Loucy (cell line): ENCODE results near the gene ZIC4.

ENCODE experiments used
- H2AFZ ChIP-seq: fragments of 200-600 bp; sonication (generic); 2 replicates; pipeline ENCODE4 v1.6.0; 2016; ENCODE audit warnings: antibody characterized with exemption, mild to moderate bottlenecking, low read length, moderate library complexity
- H3F3A ChIP-seq: fragments of 200-600 bp; 2 replicates; pipeline ENCODE4 v1.6.0; 2016; ENCODE audit warnings: antibody characterized with exemption, low read depth, mild to moderate bottlenecking
- H3K27me3 ChIP-seq: fragments of 200-600 bp; sonication (generic); 2 replicates; pipeline ENCODE4 v1.6.1; 2014; ENCODE audit warnings: low read length, mild to moderate bottlenecking; ENCODE audit not compliant: insufficient read depth, poor library complexity, severe bottlenecking
- H3K36me3 ChIP-seq: fragments of 200-600 bp; sonication (generic); 2 replicates; pipeline ENCODE4 v1.6.1; 2016; ENCODE audit warnings: low read length; ENCODE audit not compliant: insufficient read depth
- H3K4me1 ChIP-seq: fragments of 200-600 bp; sonication (generic); 2 replicates; pipeline ENCODE4 v1.5.1; 2014; ENCODE audit warnings: low read length, mild to moderate bottlenecking; ENCODE audit not compliant: insufficient read depth, poor library complexity, severe bottlenecking
- H3K4me2 ChIP-seq: fragments of 200-600 bp; sonication (generic); 2 replicates; pipeline ENCODE4 v1.6.0; 2014; ENCODE audit warnings: antibody characterized with exemption, low read length, low read depth, mild to moderate bottlenecking; ENCODE audit not compliant: poor library complexity, severe bottlenecking
- H3K4me3 ChIP-seq: fragments of 200-600 bp; sonication (generic); 2 replicates; pipeline ENCODE4 v1.5.1; 2014; ENCODE audit warnings: low read length, mild to moderate bottlenecking, mixed read lengths; ENCODE audit not compliant: poor library complexity, severe bottlenecking
- H3K79me2 ChIP-seq: fragments of 200-600 bp; sonication (generic); 2 replicates; pipeline ENCODE4 v1.6.1; 2014; ENCODE audit warnings: low read length; ENCODE audit not compliant: insufficient read depth
- H3K9ac ChIP-seq: fragments of 200-600 bp; sonication (generic); 2 replicates; pipeline ENCODE4 v1.6.0; 2014; ENCODE audit warnings: mild to moderate bottlenecking, low read depth, low read length, moderate library complexity; ENCODE audit not compliant: poor library complexity, severe bottlenecking
- H3K9me2 ChIP-seq: fragments of 200-600 bp; sonication (generic); replicated peaks from 2 replicates; pipeline ENCODE4 v1.6.1; 2016; ENCODE audit warnings: low read depth, low read length, mixed read lengths
- H3K9me3 ChIP-seq: fragments of 200-600 bp; sonication (generic); 2 replicates; pipeline ENCODE4 v1.6.1; 2014; ENCODE audit warnings: mild to moderate bottlenecking, antibody characterized with exemption, low read length, low read depth; ENCODE audit not compliant: insufficient read depth
- H4K20me1 ChIP-seq: fragments of 200-600 bp; sonication (generic); 2 replicates; pipeline ENCODE4 v1.6.0; 2014; ENCODE audit warnings: antibody characterized with exemption, low read length, mild to moderate bottlenecking; ENCODE audit not compliant: insufficient read depth, poor library complexity, severe bottlenecking
- CTCF ChIP-seq: fragments of 200-600 bp; sonication (generic); conservative IDR thresholded peaks from 2 replicates; pipeline ENCODE4 v1.5.1; 2014; ENCODE audit warnings: mild to moderate bottlenecking, antibody characterized with exemption, low read length
- EZH2phosphoT487 ChIP-seq: fragments of 200-600 bp; IDR thresholded peaks from 2 replicates; pipeline ENCODE4 v1.6.1; 2018; ENCODE audit warnings: antibody characterized with exemption, mild to moderate bottlenecking, moderate library complexity, borderline replicate concordance

ZIC4 gene

GRCh38 chr3:147427746-147428145 is 21.4 kb upstream of the ZIC4 start:
- Histone ChIP-seq H3F3A (no peaks in the 10 kb centered on the region), H3K4me3 (no peak overlapping the region), H3K9ac (no peak overlapping the region), H3K79me2 (no peaks in the 10 kb centered on the region), H3K4me2 (no peak overlapping the region), H3K9me3 (no peaks in the 10 kb centered on the region), H3K27me3 (no peaks in the 10 kb centered on the region), H2AFZ (no peak overlapping the region), H3K36me3 (no peaks in the 10 kb centered on the region), H3K9me2 (no peaks in the 10 kb centered on the region), H4K20me1 (no peaks in the 10 kb centered on the region), H3K4me1 (no peaks in the 10 kb centered on the region)
- TF ChIP-seq EZH2phosphoT487: no peak
- TF ChIP-seq CTCF: no peak

- Histone ChIP-seq H3K4me3 (no peak overlapping the region), H2AFZ (no peak overlapping the region), H3K9me3 (no peaks in the 10 kb centered on the region), H3K36me3 (no peaks in the 10 kb centered on the region), H3K9me2 (no peaks in the 10 kb centered on the region), H3F3A (no peaks in the 10 kb centered on the region), H3K4me2 (no peak overlapping the region), H3K4me1 (no peaks in the 10 kb centered on the region), H3K79me2 (no peaks in the 10 kb centered on the region), H3K27me3 (no peaks in the 10 kb centered on the region), H4K20me1 (no peaks in the 10 kb centered on the region), H3K9ac (no peak overlapping the region)
- TF ChIP-seq EZH2phosphoT487: no peak
- TF ChIP-seq CTCF: no peak
Observed at GRCh38 chr3:147426931-147427330, 20.6 kb upstream of the ZIC4 start.

DNA sequence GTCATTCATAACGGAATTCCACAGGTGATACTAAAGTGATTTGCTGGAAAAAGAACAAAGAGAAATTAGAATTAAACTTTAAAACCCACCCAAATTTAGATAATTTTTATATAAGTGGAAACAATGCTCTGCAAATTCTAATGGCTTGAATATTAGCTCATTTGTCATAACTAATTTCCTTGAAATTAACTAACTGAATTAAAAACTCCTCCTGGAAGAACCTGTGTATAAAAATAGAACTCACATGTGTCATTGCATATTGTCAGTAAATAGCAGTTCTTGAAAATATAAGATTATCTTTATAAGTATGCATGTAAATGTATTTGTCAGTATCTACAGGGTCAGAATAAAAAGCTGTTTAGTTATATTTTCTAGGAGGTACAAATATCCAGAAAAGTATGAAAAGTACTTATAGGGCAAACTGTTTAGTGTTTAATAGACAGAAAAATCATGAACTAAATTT is 19.1 kb upstream of the ZIC4 start:
- Histone ChIP-seq H3K4me2 (no peak overlapping the region), H3K36me3 (no peaks in the 10 kb centered on the region), H3K4me1 (no peaks in the 10 kb centered on the region), H2AFZ (no peak overlapping the region), H3K9me3 (no peaks in the 10 kb centered on the region), H3K79me2 (no peaks in the 10 kb centered on the region), H3K27me3 (no peaks in the 10 kb centered on the region), H3K4me3 (no peak overlapping the region), H3F3A (no peaks in the 10 kb centered on the region), H3K9ac (no peak overlapping the region), H3K9me2 (no peaks in the 10 kb centered on the region), H4K20me1 (no peaks in the 10 kb centered on the region)
- no peak for TF ChIP-seq CTCF
- TF ChIP-seq EZH2phosphoT487: no peak
